HCT116 (cell line): ENCODE measurements around the gene SRCAP. TPM values are rescaled to one million over a fixed set of nuclear protein-coding genes. Genes with fewer than 3 reads are reported as not detected.

ENCODE experiments used
- ATAC-seq: fragments of 200-7000 bp; cut with Tn5 transposase; 2 replicates; pipeline ENCODE4 v1.9.1; 2020; ENCODE audit warnings: mild to moderate bottlenecking, moderate library complexity
- BruUV-seq: library from RNA; stranded (reverse); fragments of 400-500 nt; replicated peaks from 2 replicates; lab custom pipeline; 2021; lab: Mats Ljungman, UMichigan
- CTCF ChIA-PET: fragments of 300-600 bp; sonication (Branson Sonifier 250); formaldehyde crosslinking; loops from one replicate; lab custom pipeline; 2021; ENCODE audit warnings: antibody characterized with exemption; lab: Charles Lee
- POLR2A ChIA-PET: fragments of 300-600, 350-600 bp; sonication (Branson Sonifier 250); formaldehyde crosslinking; loops from one replicate; lab custom pipeline; 2021; ENCODE audit warnings: antibody characterized with exemption; lab: Charles Lee
- RAD21 ChIA-PET, 2 experiments: fragments of 300-600 bp; sonication (Branson Sonifier 250); formaldehyde crosslinking; loops; one replicate each; lab custom pipeline; 2023; ENCODE audit warnings: low total read pairs in 2 of 2; ENCODE audit not compliant: uncharacterized antibody in 2 of 2, unreplicated experiment in 2 of 2, low non-redundant PET in 1 of 2; lab: Charles Lee
- DNase-seq: peaks from one replicate; pipeline ENCODE4 v3.0.0-alpha.2; 2010; ENCODE audit warnings: low read depth, low spot score
- H2AFZ ChIP-seq: fragments of 200-600 bp; shearing (Covaris generic), sonication (generic); 2 replicates; pipeline ENCODE4 v1.6.1; 2017; ENCODE audit warnings: low read depth, mixed run types, mixed read lengths, antibody characterized with exemption, low read length; ENCODE audit not compliant: poor library complexity, severe bottlenecking
- H3K27ac ChIP-seq: 2 replicates; pipeline ENCODE4 v1.5.1; 2012; ENCODE audit warnings: low read depth, low read length
- H3K27me3 ChIP-seq: fragments of 200-600 bp; sonication (generic); 2 replicates; pipeline ENCODE4 v1.6.1; 2016; ENCODE audit warnings: mixed run types, low read length, mixed read lengths; ENCODE audit not compliant: insufficient read depth
- H3K36me3 ChIP-seq, 2 experiments: fragments of 200-500 bp in 1 of 2; fragments of 200-600 bp in 1 of 2; sonication (Bioruptor generic) in 1 of 2; sonication (generic) in 1 of 2; 2 replicates each; pipeline versions ENCODE4 v1.5.1 to v1.6.1; 2014 to 2016; ENCODE audit warnings: low read length in 2 of 2, inconsistent platforms in 1 of 2, mixed read lengths in 1 of 2, mixed run types in 1 of 2; ENCODE audit not compliant: insufficient read depth in 2 of 2, control insufficient read depth in 1 of 2
- H3K4me1 ChIP-seq, 2 experiments: fragments of 200-600 bp in 1 of 2; sonication (generic) in 1 of 2; 2 replicates each; pipeline versions ENCODE4 v1.5.1 to v1.6.1; 2012 to 2017; ENCODE audit warnings: low read length in 2 of 2, inconsistent platforms in 1 of 2, mild to moderate bottlenecking in 1 of 2, mixed read lengths in 1 of 2, mixed run types in 1 of 2, moderate library complexity in 1 of 2; ENCODE audit not compliant: insufficient read depth in 2 of 2, control insufficient read depth in 1 of 2
- H3K4me2 ChIP-seq: fragments of 200-600 bp; sonication (generic); 2 replicates; pipeline ENCODE4 v1.6.1; 2017; ENCODE audit warnings: mixed run types, low read length, mixed read lengths
- H3K4me3 ChIP-seq, 2 experiments: fragments of 200-600 bp in 1 of 2; sonication (generic) in 1 of 2; replicated peaks in 1 of 2; 2 replicates each; pipeline ENCODE4 v1.5.1; 2011 to 2016; ENCODE audit warnings: low read length in 2 of 2, control low read depth in 1 of 2, low read depth in 1 of 2, mild to moderate bottlenecking in 1 of 2, mixed read lengths in 1 of 2, mixed run types in 1 of 2
- H3K79me2 ChIP-seq: fragments of 200-600 bp; sonication (generic); 2 replicates; pipeline ENCODE4 v1.6.1; 2017; ENCODE audit warnings: mild to moderate bottlenecking, mixed run types, low read length, moderate library complexity, mixed read lengths; ENCODE audit not compliant: insufficient read depth
- H3K9ac ChIP-seq: fragments of 200-600 bp; sonication (generic); 2 replicates; pipeline ENCODE4 v1.6.1; 2016; ENCODE audit warnings: low read length, mixed read lengths
- H3K9me2 ChIP-seq: fragments of 200-600 bp; sonication (generic), shearing (Covaris generic); 2 replicates; pipeline ENCODE4 v1.6.1; 2017; ENCODE audit warnings: mixed run types, mild to moderate bottlenecking, moderate library complexity; ENCODE audit not compliant: insufficient read depth
- H3K9me3 ChIP-seq, 2 experiments: fragments of 200-500 bp in 1 of 2; fragments of 200-600 bp in 1 of 2; sonication (Bioruptor generic) in 1 of 2; sonication (generic) in 1 of 2; 2 replicates each; pipeline ENCODE4 v1.6.1; 2014 to 2017; ENCODE audit warnings: low read length in 2 of 2, mixed read lengths in 2 of 2, inconsistent platforms in 1 of 2, low read depth in 1 of 2, mild to moderate bottlenecking in 1 of 2, mixed run types in 1 of 2, moderate library complexity in 1 of 2; ENCODE audit not compliant: control insufficient read depth in 1 of 2, insufficient read depth in 1 of 2
- H4K20me1 ChIP-seq: fragments of 200-600 bp; sonication (generic), shearing (Covaris generic); 2 replicates; pipeline ENCODE4 v1.6.1; 2017; ENCODE audit warnings: mixed run types, mild to moderate bottlenecking, moderate library complexity; ENCODE audit not compliant: insufficient read depth
- CBX3 ChIP-seq: IDR thresholded peaks from 2 replicates; pipeline ENCODE4 v1.6.1; 2012; ENCODE audit warnings: low read depth
- EZH2 ChIP-seq: fragments of 200-600 bp; sonication (generic); IDR thresholded peaks from 2 replicates; pipeline ENCODE4 v1.6.1; 2017; ENCODE audit warnings: antibody characterized with exemption, mixed run types
- EZH2phosphoT487 ChIP-seq: fragments of 200-600 bp; IDR thresholded peaks from 2 replicates; pipeline ENCODE4 v1.6.1; 2018; ENCODE audit warnings: antibody characterized with exemption, borderline replicate concordance
- FOSL1 ChIP-seq: IDR thresholded peaks from 2 replicates; pipeline ENCODE4 v1.6.1; 2012; ENCODE audit warnings: low read depth
- MAX ChIP-seq: IDR thresholded peaks from 2 replicates; pipeline ENCODE4 v1.6.1; 2012
- POLR2AphosphoS5 ChIP-seq: IDR thresholded peaks from 2 replicates; pipeline ENCODE4 v1.6.1; 2011; ENCODE audit warnings: mild to moderate bottlenecking, low read depth, low read length, moderate library complexity
- RAD21 ChIP-seq: IDR thresholded peaks from 2 replicates; pipeline ENCODE4 v1.6.1; 2012; ENCODE audit warnings: low read depth, mild to moderate bottlenecking
- SIN3A ChIP-seq: IDR thresholded peaks from 2 replicates; pipeline ENCODE4 v1.6.1; 2012; ENCODE audit warnings: low read depth
- SP1 ChIP-seq: IDR thresholded peaks from 2 replicates; pipeline ENCODE4 v1.6.1; 2012; ENCODE audit warnings: low read depth
- SRF ChIP-seq: IDR thresholded peaks from 2 replicates; pipeline ENCODE4 v1.6.1; 2012; ENCODE audit warnings: low read depth
- TCF7L2 ChIP-seq: IDR thresholded peaks from 2 replicates; pipeline ENCODE4 v1.7.0; 2011; ENCODE audit warnings: borderline replicate concordance, inconsistent platforms; ENCODE audit not compliant: insufficient read depth, insufficient read length; ENCODE audit errors: extremely low read depth
- YY1 ChIP-seq: IDR thresholded peaks from 2 replicates; pipeline ENCODE4 v1.6.1; 2011; ENCODE audit warnings: low read length, low read depth, moderate library complexity, mild to moderate bottlenecking; ENCODE audit not compliant: insufficient replicate concordance; ENCODE audit errors: extremely low read depth
- ZNF274 ChIP-seq: fragments of 200-500 bp; sonication (Bioruptor generic); IDR thresholded peaks from 2 replicates; pipeline ENCODE4 v1.6.1; 2014; ENCODE audit warnings: mild to moderate bottlenecking, low read depth, low read length, inconsistent platforms
- intact Hi-C: fragments of 100-400 bp; cut with micrococcal nuclease; formaldehyde crosslinking; loops from 2 replicates; pipeline ENCODE4 v1.10.0; 2022
- total RNA-seq: library from RNA; stranded (reverse); gene quantifications from one replicate; pipeline ENCODE4 v1.2.1, GENCODE V29; 2021; ENCODE audit not compliant: unreplicated experiment
- TF ChIP-seq, protein P1 (sequence below), 3 experiments: fragments of 200-600 bp in 1 of 3; sonication (generic) in 1 of 3; IDR thresholded peaks in 2 of 3; conservative IDR thresholded peaks in 1 of 3; 2 replicates each; pipeline ENCODE4 v1.5.1; 2012 to 2017; ENCODE audit warnings: low read depth in 2 of 3, low read length in 2 of 3, antibody characterized with exemption in 1 of 3, borderline replicate concordance in 1 of 3, control low read depth in 1 of 3, mild to moderate bottlenecking in 1 of 3, mixed read lengths in 1 of 3, mixed run types in 1 of 3, moderate library complexity in 1 of 3; ENCODE audit not compliant: insufficient read depth in 1 of 3

SRCAP gene
- total RNA-seq, 1 experiment from 2014 or later, result 59.6 TPM

- Histone ChIP-seq H4K20me1 (no peaks in the 10 kb centered on the region), H3K9me3 (no peaks in the 10 kb centered on the region), H3K4me2 (no peak overlapping the region), H3K4me1 (no peaks in the 10 kb centered on the region), H3K79me2 (no peaks in the 10 kb centered on the region), H3K27me3 (no peaks in the 10 kb centered on the region), H3K9ac (no peak overlapping the region), H2AFZ (no peak overlapping the region), H3K27ac (no peak overlapping the region), H3K4me3 (no peak overlapping the region), H3K9me2 (no peaks in the 10 kb centered on the region), H3K36me3 (no peaks in the 10 kb centered on the region)
- RAD21 ChIA-PET, result no interaction called here
- POLR2A ChIA-PET, result no interaction called here
- intact Hi-C loops, result no loop called here
- TF ChIP-seq TCF7L2, result no peak
- no peak for TF ChIP-seq POLR2AphosphoS5
- TF ChIP-seq FOSL1, result no peak
- TF ChIP-seq EZH2, result no peak
- no peak for TF ChIP-seq ZNF274
- no peak for TF ChIP-seq SP1
- no peak for TF ChIP-seq EZH2phosphoT487
- TF ChIP-seq CBX3, result no peak
- TF ChIP-seq, protein P1, sequence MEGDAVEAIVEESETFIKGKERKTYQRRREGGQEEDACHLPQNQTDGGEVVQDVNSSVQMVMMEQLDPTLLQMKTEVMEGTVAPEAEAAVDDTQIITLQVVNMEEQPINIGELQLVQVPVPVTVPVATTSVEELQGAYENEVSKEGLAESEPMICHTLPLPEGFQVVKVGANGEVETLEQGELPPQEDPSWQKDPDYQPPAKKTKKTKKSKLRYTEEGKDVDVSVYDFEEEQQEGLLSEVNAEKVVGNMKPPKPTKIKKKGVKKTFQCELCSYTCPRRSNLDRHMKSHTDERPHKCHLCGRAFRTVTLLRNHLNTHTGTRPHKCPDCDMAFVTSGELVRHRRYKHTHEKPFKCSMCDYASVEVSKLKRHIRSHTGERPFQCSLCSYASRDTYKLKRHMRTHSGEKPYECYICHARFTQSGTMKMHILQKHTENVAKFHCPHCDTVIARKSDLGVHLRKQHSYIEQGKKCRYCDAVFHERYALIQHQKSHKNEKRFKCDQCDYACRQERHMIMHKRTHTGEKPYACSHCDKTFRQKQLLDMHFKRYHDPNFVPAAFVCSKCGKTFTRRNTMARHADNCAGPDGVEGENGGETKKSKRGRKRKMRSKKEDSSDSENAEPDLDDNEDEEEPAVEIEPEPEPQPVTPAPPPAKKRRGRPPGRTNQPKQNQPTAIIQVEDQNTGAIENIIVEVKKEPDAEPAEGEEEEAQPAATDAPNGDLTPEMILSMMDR (IDR thresholded peaks at IDR 0.05 in 2 of 3, conservative IDR thresholded peaks at IDR 0.05 in 1 of 3; ENCODE audit: borderline replicate concordance in 1 of 3, insufficient read depth in 1 of 3, low read depth in 2 of 3, low read length in 2 of 3), result no peak
- no peak for TF ChIP-seq SRF
- no peak for TF ChIP-seq MAX
- no peak for TF ChIP-seq RAD21
- TF ChIP-seq SIN3A, result no peak
- no peak for TF ChIP-seq YY1
- BruUV-seq, result no TSS peak
- ATAC-seq (no peak), DNase-seq (no peak)
- CTCF ChIA-PET, result no interaction called here
These were observed 23.8 kb upstream of the SRCAP start for GRCh38 chr16:30675143-30675542.
